HG03571 (cell line): ENCODE measurements around the gene PLCG2.

Source experiments
- ATAC-seq: cut with Tn5 transposase; IDR thresholded peaks from one replicate; pipeline ENCODE4 v1.9.1; 2021; ENCODE audit not compliant: unreplicated experiment

PLCG2 gene

GRCh38 chr16:81905277-81905676 is 126.2 kb downstream of the PLCG2 start:
- no peak for ATAC-seq

GRCh38 chr16:81907681-81908080 is 128.6 kb downstream of the PLCG2 start:
- no peak for ATAC-seq

GRCh38 chr16:81908466-81909262 is 129.6 kb downstream of the PLCG2 start:
- ATAC-seq, result no peak

GRCh38 chr16:81910366-81910885 is 131.3 kb downstream of the PLCG2 start:
- ATAC-seq, result no peak

- ATAC-seq, result no peak
These were observed 133.3 kb downstream of the PLCG2 start for GRCh38 chr16:81912395-81912794.

- ATAC-seq, result no peak
These were observed 134.1 kb downstream of the PLCG2 start for GRCh38 chr16:81913222-81913621.

GRCh38 chr16:81917375-81917774 is 138.3 kb downstream of the PLCG2 start:
- no peak for ATAC-seq

- no peak for ATAC-seq
These were observed 139.8 kb downstream of the PLCG2 start for GRCh38 chr16:81918927-81919326.

GRCh38 chr16:81920498-81920897 is 141.4 kb downstream of the PLCG2 start:
- no peak for ATAC-seq

GRCh38 chr16:81921085-81921814 is 142.2 kb downstream of the PLCG2 start:
- ATAC-seq, result no peak

- ATAC-seq, result no peak
These were observed 142.9 kb downstream of the PLCG2 start for GRCh38 chr16:81921843-81922584.

- no peak for ATAC-seq
These were observed 144.2 kb downstream of the PLCG2 start for GRCh38 chr16:81923296-81923695.

GRCh38 chr16:81925016-81925415 is 145.9 kb downstream of the PLCG2 start:
- no peak for ATAC-seq

- no peak for ATAC-seq
These were observed 146.9 kb downstream of the PLCG2 start for GRCh38 chr16:81926036-81926435.

GRCh38 chr16:81927561-81928185 is 148.6 kb downstream of the PLCG2 start:
- ATAC-seq, result no peak

GRCh38 chr16:81928271-81928918 is 149.3 kb downstream of the PLCG2 start:
- ATAC-seq, result no peak

- ATAC-seq, result no peak
These were observed 149.9 kb downstream of the PLCG2 start for GRCh38 chr16:81928975-81929374.

- ATAC-seq, result no peak
These were observed 150.8 kb downstream of the PLCG2 start for GRCh38 chr16:81929841-81930240.

- no peak for ATAC-seq
These were observed 152.8 kb downstream of the PLCG2 start for GRCh38 chr16:81931927-81932326.

- no peak for ATAC-seq
These were observed 153.6 kb downstream of the PLCG2 start for GRCh38 chr16:81932668-81933067.
